WI38 (cell line): ENCODE data around the gene TIPRL.
"Not testable (repeated sequence)": the region's sequence is repeated elsewhere in the genome, so short reads cannot be mapped to it uniquely, and the experiment has no call there.

Experiments
- H3K4me3 ChIP-seq: 2 replicates; pipeline ENCODE4 v1.5.1; 2011; ENCODE audit warnings: low read depth, mild to moderate bottlenecking, control low read depth, low read length
- TF ChIP-seq, protein P1 (sequence below): IDR thresholded peaks from 2 replicates; pipeline ENCODE4 v1.5.1; 2012; ENCODE audit warnings: low read depth, mild to moderate bottlenecking, control low read depth, low read length

Gene TIPRL

DNA sequence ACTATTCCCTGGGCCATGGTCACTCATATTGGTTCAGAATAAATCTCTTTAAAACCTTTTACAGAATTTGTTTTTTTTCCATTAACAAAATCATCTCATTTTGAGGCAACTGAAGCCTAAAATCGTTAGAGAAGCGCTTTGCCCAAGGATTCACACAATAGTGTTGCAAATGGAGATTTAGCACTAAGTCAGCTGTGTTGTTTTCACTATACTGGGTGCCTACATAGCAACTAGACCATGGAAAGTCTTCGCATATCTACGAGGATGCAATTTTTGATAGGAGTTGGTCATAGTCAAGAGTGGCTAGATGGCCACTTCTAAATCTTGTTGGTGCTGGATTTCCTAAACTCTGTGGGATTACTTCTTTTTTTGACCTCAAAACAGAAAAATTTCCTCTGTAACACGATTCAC, 530 bp upstream of the TIPRL start:
- H3K4me3 ChIP-seq = peak overlapping the region; percentile 23; the same call in 1 of the 2 replicates
- TF ChIP-seq, protein P1, sequence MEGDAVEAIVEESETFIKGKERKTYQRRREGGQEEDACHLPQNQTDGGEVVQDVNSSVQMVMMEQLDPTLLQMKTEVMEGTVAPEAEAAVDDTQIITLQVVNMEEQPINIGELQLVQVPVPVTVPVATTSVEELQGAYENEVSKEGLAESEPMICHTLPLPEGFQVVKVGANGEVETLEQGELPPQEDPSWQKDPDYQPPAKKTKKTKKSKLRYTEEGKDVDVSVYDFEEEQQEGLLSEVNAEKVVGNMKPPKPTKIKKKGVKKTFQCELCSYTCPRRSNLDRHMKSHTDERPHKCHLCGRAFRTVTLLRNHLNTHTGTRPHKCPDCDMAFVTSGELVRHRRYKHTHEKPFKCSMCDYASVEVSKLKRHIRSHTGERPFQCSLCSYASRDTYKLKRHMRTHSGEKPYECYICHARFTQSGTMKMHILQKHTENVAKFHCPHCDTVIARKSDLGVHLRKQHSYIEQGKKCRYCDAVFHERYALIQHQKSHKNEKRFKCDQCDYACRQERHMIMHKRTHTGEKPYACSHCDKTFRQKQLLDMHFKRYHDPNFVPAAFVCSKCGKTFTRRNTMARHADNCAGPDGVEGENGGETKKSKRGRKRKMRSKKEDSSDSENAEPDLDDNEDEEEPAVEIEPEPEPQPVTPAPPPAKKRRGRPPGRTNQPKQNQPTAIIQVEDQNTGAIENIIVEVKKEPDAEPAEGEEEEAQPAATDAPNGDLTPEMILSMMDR = no peak

- TF ChIP-seq, protein P1 = no peak
- H3K4me3 ChIP-seq = peak overlapping the region; percentile 98
Measured at GRCh38 chr1:168179438-168180147, 831 bp downstream of the TIPRL start.

DNA sequence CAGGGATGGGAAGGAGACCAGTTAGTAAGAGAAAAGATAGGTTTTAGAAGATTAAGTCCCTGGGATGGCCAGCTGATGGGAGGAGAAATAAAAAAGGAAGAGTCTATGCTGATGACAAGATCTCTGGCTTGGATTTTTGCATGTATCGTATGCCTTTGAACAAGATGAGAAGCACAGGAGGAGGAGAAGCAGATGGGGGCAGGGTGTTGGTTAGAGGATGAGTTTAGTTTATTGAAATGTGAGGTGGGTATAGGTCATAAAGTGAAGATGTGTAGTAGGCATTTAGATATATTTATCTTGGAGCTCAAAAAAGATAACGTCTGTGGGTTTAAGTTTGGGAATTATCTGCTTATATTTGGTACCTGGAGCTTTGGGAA, 1.4 kb downstream of the TIPRL start:
- TF ChIP-seq, protein P1 = no peak
- H3K4me3 ChIP-seq = peak overlapping the region; percentile 98

DNA sequence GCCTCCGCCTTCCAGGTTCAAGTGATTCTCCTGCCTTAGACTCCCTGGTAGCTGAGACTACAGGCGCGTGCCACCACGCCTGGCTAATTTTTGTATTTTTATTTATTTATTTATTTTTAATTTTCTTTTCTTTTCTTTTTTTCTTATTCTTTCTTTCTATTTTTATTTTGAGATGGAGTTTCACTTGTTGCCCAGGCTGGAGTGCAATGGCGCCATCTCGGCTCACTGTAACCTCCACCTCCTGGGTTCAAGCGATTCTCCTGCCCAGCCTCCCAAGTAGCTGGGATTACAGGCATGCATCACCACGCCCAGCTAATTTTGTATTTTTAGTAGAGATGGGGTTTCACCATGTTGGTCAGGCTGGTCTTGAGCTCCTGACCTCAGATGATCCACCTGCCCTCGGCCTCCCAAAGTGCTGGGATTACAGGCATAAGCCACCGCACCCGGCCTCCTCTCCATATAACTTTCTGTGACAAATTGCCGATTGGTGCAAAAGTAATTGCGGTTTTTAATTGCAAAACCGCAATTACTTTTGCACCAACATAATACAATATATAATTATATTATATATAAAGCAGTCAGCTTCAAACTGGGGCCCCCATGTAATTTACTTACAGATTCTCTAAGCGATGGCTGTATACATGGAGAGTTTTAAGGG, 2.4 kb downstream of the TIPRL start:
- not testable (repeated sequence) for H3K4me3 ChIP-seq

DNA sequence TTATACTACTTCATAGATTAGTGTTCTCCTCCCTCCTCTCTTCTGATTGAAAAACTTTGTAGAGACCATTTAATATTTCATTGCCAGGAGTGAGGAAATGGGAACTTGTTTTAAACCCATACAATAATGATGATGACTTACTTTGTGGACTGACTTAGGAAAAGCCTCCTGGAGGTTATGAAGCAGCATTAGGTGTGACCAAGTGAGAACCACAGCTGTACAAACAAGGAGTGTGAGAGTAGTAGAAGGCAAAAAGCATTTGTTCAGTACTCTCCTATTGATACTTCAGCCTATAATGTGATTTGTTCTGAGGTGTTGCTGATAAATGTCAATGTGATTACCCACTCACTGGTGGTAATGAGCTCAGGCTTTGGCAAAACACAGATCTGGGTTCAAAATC, 8.4 kb downstream of the TIPRL start:
- TF ChIP-seq, protein P1 = no peak
- no peak overlapping the region for H3K4me3 ChIP-seq

- no peak overlapping the region for H3K4me3 ChIP-seq
- TF ChIP-seq, protein P1 = no peak
Measured at GRCh38 chr1:168190403-168190802, 11.6 kb downstream of the TIPRL start.

GRCh38 chr1:168195199-168196135, 16.7 kb downstream of the TIPRL start:
- TF ChIP-seq, protein P1 = no peak
- H3K4me3 ChIP-seq = no peak overlapping the region
